T-helper 2 cell treated with Interferon-gamma antibody and Interleukin-4, amounts not matched to agents 5 μg/mL and 100 μg/mL, for 36 hours (primary cell): ENCODE data around the gene CHAD.
"Not testable (repeated sequence)": the region's sequence is repeated elsewhere in the genome, so short reads cannot be mapped to it uniquely, and the experiment has no call there.

Experiments used
- DNase-seq: peaks from one replicate; pipeline ENCODE4 v3.0.0; 2021; ENCODE audit warnings: low spot score
- H3K27ac Mint-ChIP-seq: one replicate; pipeline ENCODE4 v1.8.0; 2021; ENCODE audit warnings: mild to moderate bottlenecking, mixed read lengths
- H3K27me3 Mint-ChIP-seq: one replicate; pipeline ENCODE4 v1.8.0; 2021; ENCODE audit warnings: low read depth, mixed read lengths
- H3K36me3 Mint-ChIP-seq: one replicate; pipeline ENCODE4 v1.8.0; 2021; ENCODE audit warnings: low read depth, mixed read lengths
- H3K4me1 Mint-ChIP-seq: one replicate; pipeline ENCODE4 v1.8.0; 2021; ENCODE audit warnings: low read depth, mixed read lengths
- H3K4me3 Mint-ChIP-seq: one replicate; pipeline ENCODE4 v1.8.0; 2022; ENCODE audit warnings: mild to moderate bottlenecking, moderate library complexity, mixed read lengths
- H3K9me3 Mint-ChIP-seq: one replicate; pipeline ENCODE4 v1.8.0; 2021; ENCODE audit warnings: mixed read lengths

Gene CHAD

DNA sequence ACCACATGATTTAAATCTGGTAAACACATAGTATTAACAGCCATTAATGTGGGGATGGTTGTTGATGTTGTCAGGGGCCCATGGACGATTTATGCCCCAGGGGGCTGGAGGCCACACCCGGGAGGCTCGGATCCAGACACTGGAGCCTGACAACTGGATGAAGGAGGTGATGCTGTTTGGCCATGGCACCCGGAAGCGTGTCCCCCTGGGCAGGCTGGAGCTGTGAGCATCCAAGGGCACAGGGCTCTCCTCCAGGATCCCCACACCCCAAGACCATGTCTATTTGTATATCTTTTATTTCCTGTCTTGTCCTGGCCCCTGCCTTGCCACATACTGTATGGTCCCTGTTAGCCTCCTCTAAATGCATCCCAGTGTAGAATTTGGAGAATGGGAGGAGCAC, 14.6 kb upstream of the CHAD start:
- no peak for DNase-seq
- H3K27me3 Mint-ChIP-seq = no peaks in the 10 kb centered on the region
- no peaks in the 10 kb centered on the region for H3K9me3 Mint-ChIP-seq
- no peak overlapping the region for H3K27ac Mint-ChIP-seq
- peaks cover 16% of the 10 kb centered on the region for H3K4me1 Mint-ChIP-seq
- peaks cover 12% of the 10 kb centered on the region for H3K36me3 Mint-ChIP-seq
- H3K4me3 Mint-ChIP-seq = no peak overlapping the region

DNA sequence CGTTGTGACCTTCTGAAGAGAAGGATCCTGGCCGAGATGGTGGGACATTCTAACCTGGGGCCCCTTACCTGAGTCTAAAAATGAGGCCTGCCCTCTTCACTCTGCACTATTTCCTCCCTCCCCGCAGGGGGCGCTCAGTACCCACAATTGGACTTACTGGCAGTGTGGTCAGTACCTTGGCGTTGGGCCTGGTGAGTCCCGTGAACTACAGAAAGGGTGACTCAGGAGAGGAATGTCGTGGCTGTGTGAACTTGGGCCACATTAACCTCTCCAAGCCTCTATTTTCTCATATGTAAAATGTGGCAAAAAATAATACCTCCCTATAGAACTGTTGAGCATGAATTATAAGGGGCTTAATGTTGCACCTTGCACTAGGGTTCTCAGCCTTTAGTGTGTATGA, 13.8 kb upstream of the CHAD start:
- H3K36me3 Mint-ChIP-seq = peaks cover 12% of the 10 kb centered on the region
- DNase-seq = peak; percentile 75
- H3K27ac Mint-ChIP-seq = peak overlapping the region; percentile 42
- H3K4me1 Mint-ChIP-seq = peaks cover 20% of the 10 kb centered on the region
- no peaks in the 10 kb centered on the region for H3K27me3 Mint-ChIP-seq
- no peak overlapping the region for H3K4me3 Mint-ChIP-seq
- H3K9me3 Mint-ChIP-seq = no peaks in the 10 kb centered on the region

DNA sequence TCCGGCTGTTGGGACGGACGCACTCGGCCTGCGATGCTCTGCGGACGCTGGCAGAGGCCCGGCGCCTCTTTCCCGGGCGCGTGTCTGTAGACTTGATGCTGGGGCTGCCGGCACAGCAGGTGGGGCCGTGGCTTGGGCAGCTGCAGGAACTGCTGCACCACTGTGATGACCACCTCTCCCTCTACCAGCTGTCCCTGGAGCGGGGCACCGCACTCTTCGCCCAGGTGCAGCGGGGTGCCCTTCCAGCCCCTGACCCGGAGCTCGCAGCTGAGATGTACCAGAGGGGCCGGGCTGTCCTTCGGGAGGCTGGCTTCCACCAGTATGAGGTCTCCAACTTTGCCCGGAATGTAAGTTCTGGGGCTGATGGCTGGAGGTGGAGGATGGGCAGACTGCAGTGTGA, 13.4 kb upstream of the CHAD start:
- Mint-ChIP-seq H3K27me3 (no peaks in the 10 kb centered on the region), H3K4me1 (peaks cover 20% of the 10 kb centered on the region), H3K9me3 (no peaks in the 10 kb centered on the region), H3K4me3 (no peak overlapping the region), H3K27ac (no peak overlapping the region), H3K36me3 (peaks cover 12% of the 10 kb centered on the region)
- no peak for DNase-seq

DNA sequence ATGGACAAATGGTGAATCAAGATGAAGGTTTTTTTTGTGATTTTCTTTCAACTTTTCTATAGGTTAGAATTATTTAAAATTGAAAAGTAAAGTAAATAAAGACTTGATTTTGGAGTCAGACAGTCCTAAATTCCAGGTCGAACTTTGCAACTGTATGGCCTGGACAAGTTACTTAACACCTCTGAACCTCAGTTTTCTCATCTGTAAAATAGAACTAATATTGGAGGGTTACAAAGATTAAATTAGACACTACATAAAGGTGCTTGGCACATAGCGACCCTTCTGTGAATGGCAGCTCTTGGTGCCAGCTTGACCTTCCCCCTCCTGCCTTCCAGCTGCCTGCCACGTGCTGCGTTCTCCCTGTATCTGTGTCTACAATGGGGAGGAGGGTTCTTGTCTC, 13.0 kb upstream of the CHAD start:
- Mint-ChIP-seq H3K4me1 (peaks cover 20% of the 10 kb centered on the region), H3K36me3 (peaks cover 12% of the 10 kb centered on the region), H3K27ac (no peak overlapping the region), H3K27me3 (no peaks in the 10 kb centered on the region), H3K4me3 (no peak overlapping the region), H3K9me3 (no peaks in the 10 kb centered on the region)
- DNase-seq = no peak

DNA sequence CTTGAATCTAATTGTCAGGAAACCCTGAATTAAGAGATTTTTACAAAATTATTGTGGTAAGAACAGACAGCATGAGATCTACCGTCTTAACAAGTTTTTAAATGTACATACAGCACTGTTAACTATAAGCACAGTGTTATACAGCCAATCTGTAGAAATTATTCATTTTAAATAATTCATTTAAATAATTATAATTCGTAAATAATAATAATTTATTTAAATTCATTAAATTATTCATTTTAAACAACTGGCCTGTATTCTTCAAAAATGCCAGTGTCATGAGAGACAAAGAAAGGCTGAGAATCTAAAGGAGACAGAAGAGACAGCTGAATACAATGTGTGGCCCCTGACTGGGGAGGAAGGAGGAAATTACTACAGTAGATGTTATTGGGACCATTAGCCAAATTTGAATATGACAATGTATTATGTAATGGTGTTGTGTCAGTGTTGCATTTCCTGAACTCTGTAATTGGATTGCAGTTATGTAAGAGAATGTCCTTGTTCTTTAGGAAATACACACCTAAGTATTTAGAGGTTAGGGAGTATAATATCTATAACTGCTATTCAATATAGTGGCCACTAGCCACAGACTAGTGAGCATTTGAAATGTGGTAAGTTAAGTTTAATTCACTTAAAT, 12.3 kb upstream of the CHAD start:
- Mint-ChIP-seq H3K27ac (no peak overlapping the region), H3K4me3 (no peak overlapping the region), H3K9me3 (no peaks in the 10 kb centered on the region), H3K36me3 (peaks cover 12% of the 10 kb centered on the region), H3K27me3 (peaks cover 3% of the 10 kb centered on the region), H3K4me1 (peaks cover 20% of the 10 kb centered on the region)
- DNase-seq = no peak

DNA sequence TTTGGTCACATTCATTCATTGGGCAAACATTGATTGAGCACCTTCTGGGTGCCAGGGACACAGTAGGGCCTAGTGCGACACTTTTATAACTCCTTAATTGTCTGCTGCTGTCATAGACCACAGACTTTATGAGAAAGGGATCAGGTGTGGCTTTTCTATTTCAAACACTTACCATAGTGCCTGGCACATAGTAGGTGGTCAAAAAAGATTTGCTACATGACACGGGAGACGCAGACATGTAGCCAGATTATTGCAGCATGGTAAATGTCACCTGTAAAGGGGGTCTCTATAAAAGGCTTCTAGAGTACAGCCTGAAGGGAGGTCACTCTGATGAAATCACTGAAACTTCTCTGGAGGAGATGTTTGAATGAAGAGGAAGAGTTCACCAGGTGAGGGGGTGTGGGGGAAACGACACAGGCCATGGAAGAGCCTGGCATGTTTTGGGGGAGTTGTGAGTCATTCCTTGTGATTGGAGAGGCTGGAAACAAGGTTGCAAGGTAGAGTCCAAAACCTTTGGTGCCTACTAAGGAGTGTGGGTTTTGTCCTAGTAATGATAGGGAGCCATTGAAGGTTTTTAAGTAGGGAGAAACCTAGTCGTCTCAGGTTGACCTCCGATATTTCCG, 11.6 kb upstream of the CHAD start:
- Mint-ChIP-seq H3K36me3 (peaks cover 12% of the 10 kb centered on the region), H3K4me3 (peak overlapping the region; percentile 89), H3K9me3 (no peaks in the 10 kb centered on the region), H3K27me3 (peaks cover 8% of the 10 kb centered on the region), H3K4me1 (peaks cover 20% of the 10 kb centered on the region), H3K27ac (no peak overlapping the region)
- no peak for DNase-seq

DNA sequence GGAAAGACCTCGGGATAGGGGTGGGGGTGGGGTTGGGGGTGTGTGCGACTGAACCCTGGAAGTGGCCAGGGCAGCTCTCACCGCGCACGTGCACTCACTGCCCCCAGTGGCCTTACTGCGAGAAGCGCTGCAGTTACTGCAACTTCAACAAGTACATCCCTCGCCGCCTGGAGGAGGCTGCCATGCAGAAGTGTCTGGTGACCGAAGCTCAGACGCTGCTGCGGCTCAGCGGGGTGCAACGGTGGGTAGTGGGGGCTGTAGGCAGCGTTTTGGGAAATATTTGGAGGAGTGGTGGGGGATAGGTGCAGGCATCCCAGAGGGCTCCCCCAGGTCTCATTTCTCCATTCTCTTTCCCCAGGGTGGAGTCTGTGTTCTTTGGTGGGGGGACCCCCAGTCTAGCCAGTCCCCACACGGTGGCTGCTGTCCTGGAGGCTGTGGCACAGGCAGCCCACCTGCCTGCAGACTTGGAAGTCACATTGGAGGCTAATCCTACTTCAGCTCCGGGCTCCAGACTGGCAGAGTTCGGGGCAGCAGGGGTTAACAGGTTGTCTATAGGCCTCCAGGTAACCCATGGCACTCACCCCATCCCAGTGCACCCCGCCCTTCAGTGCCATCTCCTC, 11.0 kb upstream of the CHAD start:
- DNase-seq = peak; percentile 51
- Mint-ChIP-seq H3K27ac (peak overlapping the region; percentile 57), H3K27me3 (peaks cover 8% of the 10 kb centered on the region), H3K9me3 (no peaks in the 10 kb centered on the region), H3K4me3 (peak overlapping the region; percentile 89), H3K4me1 (peaks cover 20% of the 10 kb centered on the region), H3K36me3 (peaks cover 9% of the 10 kb centered on the region)

DNA sequence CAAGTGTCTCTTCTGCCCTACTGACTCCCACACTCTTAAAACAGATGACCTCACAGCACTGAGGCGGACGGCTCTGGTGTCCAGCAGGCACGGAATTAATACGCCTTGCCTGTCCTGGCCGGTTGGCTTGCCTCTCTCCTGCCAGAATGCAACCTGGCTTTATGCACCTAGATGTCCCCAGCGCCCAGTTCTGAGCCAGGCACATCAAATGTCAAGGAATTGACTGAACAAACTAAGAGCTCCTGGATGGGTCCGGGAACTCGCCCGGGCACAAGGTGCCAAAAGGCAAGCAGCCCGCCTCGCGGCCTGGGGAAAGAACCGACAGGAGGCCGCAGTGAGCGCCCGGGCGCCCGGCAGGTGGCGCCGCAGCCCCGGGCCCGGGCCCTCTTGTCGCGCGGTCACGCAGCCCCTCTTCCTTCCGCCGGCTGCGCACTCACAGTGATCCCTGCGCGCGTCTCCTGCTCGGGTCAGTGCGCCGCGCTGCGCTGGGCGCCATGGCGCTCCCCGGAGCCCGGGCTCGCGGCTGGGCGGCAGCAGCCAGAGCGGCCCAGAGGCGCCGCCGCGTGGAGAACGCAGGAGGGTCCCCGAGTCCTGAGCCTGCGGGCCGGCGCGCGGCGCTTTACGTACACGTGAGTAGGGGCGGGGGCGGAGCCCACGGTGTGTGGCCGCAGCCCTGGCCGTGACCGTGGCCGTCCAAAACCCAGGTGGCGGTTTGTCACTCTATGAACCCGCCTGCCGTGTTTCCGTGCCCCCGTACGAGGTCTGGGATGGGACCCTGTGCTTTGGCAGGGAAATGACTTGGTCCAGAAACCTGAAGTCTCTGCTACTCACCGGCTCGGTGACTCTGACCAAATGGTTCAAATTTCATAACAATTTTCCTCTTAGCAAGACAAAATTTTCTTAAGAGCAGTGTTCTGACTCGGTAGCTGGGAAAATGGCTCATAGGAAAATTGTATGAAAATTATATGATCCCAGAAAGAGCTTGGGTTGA, 10.0 kb upstream of the CHAD start, which contains the start of gene RSAD1:
Gene RSAD1 (plus strand): TSS at position 470 of the 991 bp plus-strand sequence. CDS start 25 bp downstream, at position 495.
- DNase-seq = peak; percentile 84
- Mint-ChIP-seq H3K27ac (peak within 1 kb of the TSS; percentile 80), H3K4me3 (peak within 1 kb of the TSS; percentile 89), H3K4me1 (peaks cover 20% of the 10 kb centered on the region), H3K36me3 (peaks cover 8% of the 10 kb centered on the region), H3K9me3 (no peaks in the 10 kb centered on the region), H3K27me3 (peaks cover 8% of the 10 kb centered on the region)

DNA sequence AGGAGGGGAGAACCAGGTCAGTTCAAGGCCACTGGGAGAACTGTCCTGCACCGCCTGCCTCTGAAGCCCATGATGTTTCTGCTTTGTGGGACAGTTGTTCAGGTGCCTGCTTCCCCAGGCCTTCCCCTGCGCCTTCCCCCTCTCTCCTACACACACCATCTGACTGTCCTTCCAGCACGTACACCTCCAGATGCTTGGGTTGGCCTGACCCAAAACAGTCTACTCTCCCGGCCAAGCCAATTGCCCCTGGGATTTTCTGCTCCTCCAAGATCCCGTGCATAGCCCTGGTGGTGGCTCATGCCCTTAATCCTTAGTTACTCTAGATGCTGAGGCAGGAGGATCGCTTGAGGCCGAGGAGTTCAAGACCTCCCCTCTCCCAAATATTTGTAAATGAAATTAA, 9.3 kb upstream of the CHAD start:
- DNase-seq = no peak
- Mint-ChIP-seq H3K36me3 (peaks cover 8% of the 10 kb centered on the region), H3K4me1 (peaks cover 20% of the 10 kb centered on the region), H3K4me3 (peak overlapping the region; percentile 77), H3K27me3 (peaks cover 8% of the 10 kb centered on the region), H3K9me3 (no peaks in the 10 kb centered on the region), H3K27ac (peak overlapping the region; percentile 80)

DNA sequence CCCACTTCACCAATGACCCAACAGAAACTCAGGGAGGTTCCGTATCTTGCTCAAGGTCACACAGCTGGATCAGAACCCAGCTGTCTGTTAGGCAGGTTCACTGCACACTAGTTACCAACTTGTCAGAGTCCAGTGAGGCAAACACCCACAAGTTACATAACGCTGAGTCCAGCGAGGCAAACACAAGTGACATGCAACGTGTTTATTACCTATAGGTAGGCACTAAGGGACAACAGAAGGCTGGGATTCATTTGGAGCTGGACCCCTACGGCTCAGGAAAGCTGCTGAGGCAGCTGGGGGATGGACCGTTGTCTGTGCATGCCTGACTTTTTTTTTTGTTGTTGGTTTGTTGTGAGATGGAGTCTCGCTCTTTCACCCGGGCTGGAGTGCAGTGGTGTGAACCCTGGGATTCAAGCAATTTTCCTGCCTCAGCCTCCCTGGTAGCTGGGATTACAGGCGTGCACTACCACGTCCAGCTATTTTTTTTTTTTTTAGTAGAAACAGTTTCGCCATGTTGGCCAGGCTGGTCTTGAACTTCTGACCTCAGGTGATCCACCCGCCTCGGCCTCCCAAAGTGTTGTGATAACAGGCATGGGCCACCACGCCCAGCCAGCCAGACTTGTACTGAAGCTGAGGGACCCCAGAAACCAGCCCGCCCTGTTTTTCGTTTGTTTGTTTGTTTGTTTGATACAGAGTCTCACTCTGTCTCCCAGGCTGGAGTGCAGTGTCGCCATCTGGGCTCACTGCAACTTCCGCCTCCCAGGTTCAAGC, 8.1 kb upstream of the CHAD start:
- H3K27me3 Mint-ChIP-seq = peaks cover 8% of the 10 kb centered on the region
- H3K9me3 Mint-ChIP-seq = no peaks in the 10 kb centered on the region
- DNase-seq = no peak
- no peak overlapping the region for H3K27ac Mint-ChIP-seq
- H3K4me3 Mint-ChIP-seq = no peak overlapping the region
- H3K36me3 Mint-ChIP-seq = peaks cover 3% of the 10 kb centered on the region
- H3K4me1 Mint-ChIP-seq = peaks cover 20% of the 10 kb centered on the region

DNA sequence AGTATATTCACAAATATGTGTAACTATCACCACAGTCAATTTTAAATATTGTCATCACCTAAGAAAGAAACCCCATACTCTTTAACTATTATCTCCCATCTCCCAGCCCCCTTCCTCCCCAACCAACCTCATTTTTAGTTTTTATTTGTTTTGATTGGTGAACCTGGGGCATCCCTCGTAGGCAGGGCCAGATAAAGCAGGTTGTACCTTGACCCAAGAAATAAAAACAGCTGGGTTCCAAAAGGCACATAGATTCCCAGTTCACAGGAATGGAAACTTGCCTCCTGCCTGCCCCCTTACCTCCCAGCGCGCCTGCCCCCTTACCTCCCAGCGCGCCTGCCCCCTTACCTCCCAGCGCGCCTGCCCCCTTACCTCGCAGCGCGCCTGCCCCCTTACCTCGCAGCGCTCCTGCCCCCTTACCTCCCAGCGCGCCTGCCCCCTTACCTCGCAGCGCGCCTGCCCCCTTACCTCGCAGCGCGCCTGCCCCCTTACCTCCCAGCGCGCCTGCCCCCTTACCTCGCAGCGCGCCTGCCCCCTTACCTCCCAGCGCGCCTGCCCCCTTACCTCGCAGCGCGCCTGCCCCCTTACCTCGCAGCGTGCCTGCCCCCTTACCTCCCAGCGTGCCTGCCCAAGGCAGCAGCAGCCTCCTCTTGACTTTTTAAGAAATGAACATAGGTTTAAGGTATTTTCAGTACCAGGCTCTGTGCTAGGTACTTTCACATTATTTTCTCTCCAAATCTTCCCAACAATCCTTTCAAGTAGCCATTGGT, 7.3 kb upstream of the CHAD start:
- peaks cover 20% of the 10 kb centered on the region for H3K4me1 Mint-ChIP-seq
- H3K4me3 Mint-ChIP-seq, DNase-seq, H3K9me3 Mint-ChIP-seq, H3K27me3 Mint-ChIP-seq, H3K27ac Mint-ChIP-seq, H3K36me3 Mint-ChIP-seq: not testable (repeated sequence)

DNA sequence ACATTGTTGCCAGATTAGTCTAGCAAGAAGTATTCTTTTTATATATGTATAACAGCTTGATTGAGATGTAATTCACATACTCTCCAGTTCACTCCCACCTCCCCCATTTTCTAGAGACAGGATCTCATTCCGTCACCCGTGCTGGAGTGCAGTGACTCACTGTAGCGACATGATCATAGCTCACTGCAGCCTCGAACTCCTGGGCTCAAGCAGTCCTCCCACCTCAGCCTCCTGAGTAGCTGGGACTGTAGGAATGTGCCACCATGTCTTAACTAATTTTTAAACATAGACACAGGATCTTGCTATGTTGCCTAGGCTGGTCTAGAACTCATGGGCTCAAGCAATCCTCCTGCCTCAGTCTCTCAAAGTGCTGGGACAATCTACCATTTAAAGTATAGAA, 6.7 kb upstream of the CHAD start:
- H3K36me3 Mint-ChIP-seq = peaks cover 3% of the 10 kb centered on the region
- no peaks in the 10 kb centered on the region for H3K9me3 Mint-ChIP-seq
- H3K27ac Mint-ChIP-seq = no peak overlapping the region

More for the DNA sequence above, 6.7 kb upstream of the CHAD start:
- H3K27me3 Mint-ChIP-seq = peaks cover 14% of the 10 kb centered on the region
- no peak for DNase-seq
- no peak overlapping the region for H3K4me3 Mint-ChIP-seq
- peaks cover 17% of the 10 kb centered on the region for H3K4me1 Mint-ChIP-seq
